GM10266 (cell line): ENCODE measurements around the gene HNRNPR.
"Not testable (repeated sequence)": the region's sequence is repeated elsewhere in the genome, so short reads cannot be mapped to it uniquely, and the experiment has no call there.

Source experiments
- DNase-seq: peaks from one replicate; pipeline ENCODE4 v3.0.0; 2012; ENCODE audit errors: extremely low spot score
- TF ChIP-seq, protein P1 (sequence below): IDR thresholded peaks from 2 replicates; pipeline ENCODE4 v1.5.1; 2012; ENCODE audit warnings: mild to moderate bottlenecking, low read depth; ENCODE audit not compliant: control insufficient read depth, insufficient read depth; ENCODE audit errors: missing control alignments

HNRNPR gene

DNA sequence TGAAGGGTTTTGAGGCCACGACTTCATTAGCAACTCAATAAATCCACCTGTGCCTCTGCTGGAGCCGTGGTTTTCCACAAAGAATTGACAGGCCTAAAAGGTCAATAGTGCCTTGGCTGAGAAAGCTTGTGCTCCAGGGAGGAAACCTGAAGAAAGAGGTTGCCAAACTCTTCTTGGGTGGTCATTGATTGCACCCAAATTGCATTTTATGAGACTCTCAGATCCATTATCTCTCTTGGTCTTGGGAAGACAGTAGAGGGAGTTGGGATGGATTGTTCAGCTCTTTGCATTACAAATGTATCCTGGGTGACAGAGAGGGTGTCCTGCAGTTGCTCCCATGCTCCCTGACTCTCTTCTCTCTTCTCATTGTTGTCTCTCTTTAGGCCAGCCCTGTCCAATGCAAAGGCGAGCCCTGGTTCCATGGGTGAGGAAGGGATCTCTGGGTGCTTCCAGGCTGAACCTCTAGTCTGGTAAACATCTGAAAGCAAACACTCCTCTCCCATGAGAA, 80.7 kb downstream of the HNRNPR start:
- no peak for DNase-seq

DNA sequence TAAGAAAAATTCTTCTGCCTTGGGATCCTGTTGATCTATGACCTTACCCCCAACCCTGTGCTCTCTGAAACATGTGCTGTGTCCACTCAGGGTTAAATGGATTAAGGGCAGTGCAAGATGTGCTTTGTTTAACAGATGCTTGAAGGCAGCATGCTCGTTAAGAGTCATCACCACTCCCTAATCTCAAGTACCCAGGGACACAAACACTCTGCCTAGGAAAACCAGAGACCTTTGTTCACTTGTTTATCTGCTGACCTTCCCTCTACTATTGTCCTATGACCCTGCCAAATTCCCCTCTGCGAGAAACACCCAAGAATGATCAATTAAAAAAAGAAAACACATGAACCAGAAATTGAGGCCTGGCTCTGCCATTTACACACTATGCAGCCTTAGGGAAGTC, 86.0 kb downstream of the HNRNPR start:
- DNase-seq = not testable (repeated sequence)

More for the DNA sequence above, 80.7 kb downstream of the HNRNPR start:
- TF ChIP-seq, protein P1, sequence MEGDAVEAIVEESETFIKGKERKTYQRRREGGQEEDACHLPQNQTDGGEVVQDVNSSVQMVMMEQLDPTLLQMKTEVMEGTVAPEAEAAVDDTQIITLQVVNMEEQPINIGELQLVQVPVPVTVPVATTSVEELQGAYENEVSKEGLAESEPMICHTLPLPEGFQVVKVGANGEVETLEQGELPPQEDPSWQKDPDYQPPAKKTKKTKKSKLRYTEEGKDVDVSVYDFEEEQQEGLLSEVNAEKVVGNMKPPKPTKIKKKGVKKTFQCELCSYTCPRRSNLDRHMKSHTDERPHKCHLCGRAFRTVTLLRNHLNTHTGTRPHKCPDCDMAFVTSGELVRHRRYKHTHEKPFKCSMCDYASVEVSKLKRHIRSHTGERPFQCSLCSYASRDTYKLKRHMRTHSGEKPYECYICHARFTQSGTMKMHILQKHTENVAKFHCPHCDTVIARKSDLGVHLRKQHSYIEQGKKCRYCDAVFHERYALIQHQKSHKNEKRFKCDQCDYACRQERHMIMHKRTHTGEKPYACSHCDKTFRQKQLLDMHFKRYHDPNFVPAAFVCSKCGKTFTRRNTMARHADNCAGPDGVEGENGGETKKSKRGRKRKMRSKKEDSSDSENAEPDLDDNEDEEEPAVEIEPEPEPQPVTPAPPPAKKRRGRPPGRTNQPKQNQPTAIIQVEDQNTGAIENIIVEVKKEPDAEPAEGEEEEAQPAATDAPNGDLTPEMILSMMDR = no peak

DNA sequence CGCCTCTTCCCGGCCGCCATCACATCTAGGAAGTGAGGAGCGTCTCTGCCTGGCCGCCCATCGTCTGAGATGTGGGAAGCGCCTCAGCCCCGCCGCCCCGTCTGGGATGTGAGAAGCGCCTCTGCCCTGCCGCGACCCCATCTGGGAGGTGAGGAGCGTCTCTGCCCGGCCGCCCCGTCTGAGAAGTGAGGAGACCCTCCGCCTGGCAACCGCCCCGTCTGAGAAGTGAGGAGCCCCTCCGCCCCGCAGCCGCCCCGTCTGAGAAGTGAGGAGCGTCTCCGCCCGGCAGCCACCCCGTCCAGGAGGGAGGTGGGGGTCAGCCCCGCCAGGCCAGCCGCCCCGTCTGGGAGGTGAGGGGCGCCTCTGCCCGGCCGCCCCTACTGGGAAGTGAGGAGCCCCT, 86.7 kb downstream of the HNRNPR start:
- not testable (repeated sequence) for DNase-seq
